HL-60 (cell line): ENCODE measurements around the gene ITIH1.

Source experiments
- DNase-seq, 2 experiments: peaks; one replicate each; pipeline ENCODE4 v3.0.0-alpha.2; 2010 to 2020; ENCODE audit warnings: low read depth in 1 of 2, low spot score in 1 of 2
- H3K27ac ChIP-seq: fragments of 250-450 bp; sonication (Bioruptor Pico); replicated peaks from 2 replicates; pipeline ENCODE4 v1.5.1; 2020; ENCODE audit warnings: mild to moderate bottlenecking, moderate library complexity
- H3K27me3 ChIP-seq: fragments of 250-450 bp; sonication (Bioruptor Pico); 2 replicates; pipeline ENCODE4 v1.5.1; 2021; ENCODE audit warnings: mild to moderate bottlenecking, moderate library complexity; ENCODE audit not compliant: insufficient read depth, poor library complexity, severe bottlenecking
- H3K4me3 ChIP-seq: replicated peaks from 2 replicates; pipeline ENCODE4 v1.5.1; 2011; ENCODE audit warnings: mild to moderate bottlenecking, control low read depth, low read length; ENCODE audit not compliant: insufficient read depth
- CTCF ChIP-seq: IDR thresholded peaks from one replicate; pipeline ENCODE4 v1.5.1; 2011; ENCODE audit warnings: low read length, control low read depth, inconsistent platforms; ENCODE audit not compliant: insufficient read depth
- GABPA ChIP-seq: IDR thresholded peaks from 2 replicates; pipeline ENCODE4 v1.6.1; 2012; ENCODE audit warnings: low read depth
- POLR2AphosphoS5 ChIP-seq: IDR thresholded peaks from 2 replicates; pipeline ENCODE4 v1.6.1; 2012; ENCODE audit warnings: low read depth
- REST ChIP-seq: IDR thresholded peaks from 2 replicates; pipeline ENCODE4 v1.6.1; 2012; ENCODE audit warnings: low read depth; ENCODE audit not compliant: insufficient replicate concordance
- SPI1 ChIP-seq: IDR thresholded peaks from 2 replicates; pipeline ENCODE4 v1.6.1; 2012; ENCODE audit warnings: low read depth, mild to moderate bottlenecking, borderline replicate concordance

The ITIH1 gene

GRCh38 chr3:52835766-52836470, 58.5 kb downstream of the ITIH1 start:
- Histone ChIP-seq H3K27ac (no peak overlapping the region), H3K27me3 (no peaks in the 10 kb centered on the region), H3K4me3 (no peak overlapping the region)
- no peak for DNase-seq
- TF ChIP-seq POLR2AphosphoS5 = no peak
- TF ChIP-seq CTCF = no peak
- no peak for TF ChIP-seq SPI1
- TF ChIP-seq REST = no peak
- no peak for TF ChIP-seq GABPA

GRCh38 chr3:52836471-52836845, 59.1 kb downstream of the ITIH1 start:
- no peaks in the 10 kb centered on the region for H3K27me3 ChIP-seq
- no peak for DNase-seq
- no peak overlapping the region for H3K27ac ChIP-seq
- TF ChIP-seq CTCF = no peak
- no peak for TF ChIP-seq SPI1
- no peak for TF ChIP-seq REST
- no peak for TF ChIP-seq GABPA
- no peak for TF ChIP-seq POLR2AphosphoS5
- no peak overlapping the region for H3K4me3 ChIP-seq

- no peak for DNase-seq
- no peak overlapping the region for H3K27ac ChIP-seq
- H3K4me3 ChIP-seq = no peak overlapping the region
- H3K27me3 ChIP-seq = no peaks in the 10 kb centered on the region
- no peak for TF ChIP-seq SPI1
- no peak for TF ChIP-seq CTCF
- no peak for TF ChIP-seq GABPA
- TF ChIP-seq REST = no peak
- TF ChIP-seq POLR2AphosphoS5 = no peak
Observed at GRCh38 chr3:52836986-52837385, 59.6 kb downstream of the ITIH1 start.
